ENCODE measurements around the gene DOK3.

The DOK3 gene

GRCh38 chr5:177462021-177462670, 47.5 kb downstream of the DOK3 start:
- no peak for DNase-seq

GRCh38 chr5:177459819-177460628, 49.6 kb downstream of the DOK3 start:
- no peak for DNase-seq

GRCh38 chr5:177459357-177459756, 50.3 kb downstream of the DOK3 start:
- no peak for DNase-seq

GRCh38 chr5:177458912-177459350, 50.7 kb downstream of the DOK3 start:
- no peak for DNase-seq

GRCh38 chr5:177457852-177458681, 51.6 kb downstream of the DOK3 start:
- no peak for DNase-seq

- DNase-seq, result peak; percentile 96
Observed at GRCh38 chr5:177456976-177457851, 52.4 kb downstream of the DOK3 start.

- no peak for DNase-seq
Observed at GRCh38 chr5:177456591-177456964, 53.0 kb downstream of the DOK3 start.

- peak; percentile 74 for DNase-seq
Observed at GRCh38 chr5:177455661-177456590, 53.7 kb downstream of the DOK3 start.

GRCh38 chr5:177455036-177455660, 54.5 kb downstream of the DOK3 start:
- peak; percentile 74 for DNase-seq

- DNase-seq, result peak; percentile 68
Observed at GRCh38 chr5:177454397-177455035, 55.1 kb downstream of the DOK3 start.

- no peak for DNase-seq
Observed at GRCh38 chr5:177453852-177454396, 55.7 kb downstream of the DOK3 start.

- no peak for DNase-seq
Observed at GRCh38 chr5:177452688-177453638, 56.7 kb downstream of the DOK3 start.

All from kidney glomerular epithelial cell (primary cell).